ENCODE results near the gene TNFRSF25.

Gene TNFRSF25

DNA sequence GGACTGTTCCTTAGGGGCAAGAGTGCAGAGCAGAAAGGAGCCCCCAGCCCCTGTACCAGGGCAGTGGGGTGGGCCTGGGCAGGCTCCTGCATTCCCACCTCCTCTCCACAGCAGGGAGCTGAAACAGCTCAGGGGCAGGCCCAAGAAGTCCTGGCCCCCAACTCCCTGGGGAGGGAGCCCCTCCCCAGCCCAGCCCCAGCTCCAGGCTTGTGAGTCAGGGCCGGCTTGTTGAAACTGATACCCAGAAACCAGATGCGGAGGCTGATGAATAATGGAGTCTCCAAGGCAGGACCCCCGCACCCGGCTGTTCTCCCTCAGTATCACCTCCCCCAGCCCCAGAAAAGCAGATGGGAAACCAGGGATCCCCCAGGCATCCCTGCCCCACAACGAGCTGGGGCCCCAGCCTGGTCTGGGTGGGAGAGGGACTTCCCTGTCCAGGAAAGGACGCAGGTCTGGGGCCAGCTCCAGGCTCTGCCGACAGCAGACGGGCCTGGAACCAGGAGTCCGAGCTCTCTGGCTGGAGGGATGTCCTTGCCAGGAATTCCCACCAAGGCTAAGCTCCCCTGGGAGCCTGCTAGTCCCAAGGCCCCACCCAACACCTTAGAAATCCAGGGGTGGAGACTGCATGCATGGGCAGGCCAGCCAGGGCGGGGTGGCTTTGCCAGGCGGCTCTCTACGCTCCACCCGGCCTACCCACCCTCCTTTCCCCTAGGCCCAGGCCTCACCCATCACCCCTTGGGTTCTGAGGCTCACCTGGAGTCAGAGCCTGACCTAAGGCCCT lies 22.8 kb upstream of the TNFRSF25 start:
- DNase-seq (ENCODE audit: low read depth in 1 of 2, low spot score in 1 of 2): no peak

DNA sequence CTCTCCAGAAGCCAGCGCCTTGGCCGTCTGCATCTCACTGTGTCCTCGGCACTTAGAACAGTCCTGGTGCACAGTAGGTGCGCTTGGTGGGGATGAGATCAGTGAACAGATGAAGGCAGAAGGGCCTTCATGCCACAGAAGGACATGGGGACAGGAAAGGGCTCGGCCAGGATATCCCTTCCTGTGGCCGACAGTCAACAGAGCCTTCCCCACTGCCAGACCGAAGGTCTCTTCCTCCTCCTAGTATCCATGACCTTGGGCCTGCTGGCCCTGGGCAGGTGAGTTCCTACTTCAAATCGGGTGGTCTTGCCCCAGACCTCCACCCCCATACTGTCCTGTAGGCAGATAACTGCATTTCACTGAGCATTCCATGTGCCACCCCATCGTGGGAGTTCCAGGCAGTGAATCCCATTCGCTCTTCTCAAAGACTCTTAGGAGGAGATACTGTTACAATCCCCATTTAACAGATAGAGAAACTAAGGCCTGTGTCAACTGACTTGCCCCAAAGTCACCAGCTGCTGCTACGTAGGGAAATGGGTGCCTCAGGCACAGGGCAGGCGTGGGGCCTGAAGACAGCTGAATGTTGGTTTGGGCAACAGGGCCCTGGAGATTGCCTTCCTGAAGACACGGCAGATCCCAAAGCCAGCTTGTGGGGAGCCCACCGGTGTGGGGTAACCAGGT lies 22.0 kb upstream of the TNFRSF25 start:
- no peak for DNase-seq (ENCODE audit: low read depth in 1 of 2, low spot score in 1 of 2)

DNA sequence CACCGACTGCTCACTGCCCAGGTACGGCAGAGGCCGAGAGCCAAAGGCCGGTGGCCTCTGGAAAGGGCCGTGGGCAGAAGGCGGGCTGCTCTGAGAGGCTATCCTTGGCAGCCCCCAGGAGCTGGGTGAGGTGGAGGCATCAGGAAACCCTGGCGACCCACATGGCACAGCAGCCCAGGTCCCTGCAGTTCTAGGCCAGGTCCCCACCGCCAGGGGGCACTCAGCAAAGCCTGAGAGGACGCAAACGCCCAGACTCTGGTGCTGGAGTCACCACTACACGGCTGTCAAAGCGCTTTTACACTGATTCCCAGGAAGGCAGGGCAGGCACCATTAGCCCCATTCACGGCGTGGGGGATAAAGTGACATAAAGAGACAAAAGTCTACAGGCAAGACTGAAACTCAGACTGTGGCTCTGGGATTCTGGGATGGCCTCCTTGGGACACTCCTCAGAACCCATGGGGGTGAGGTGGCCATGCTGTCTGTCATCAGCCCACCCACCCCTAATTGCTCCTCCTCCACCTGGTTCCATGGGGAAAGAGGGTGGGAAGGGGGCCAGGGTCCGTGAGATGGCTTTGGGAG lies 20.5 kb upstream of the TNFRSF25 start:
- peak; percentile 76 to 84 for DNase-seq (ENCODE audit: low read depth in 1 of 2, low spot score in 1 of 2)

DNA sequence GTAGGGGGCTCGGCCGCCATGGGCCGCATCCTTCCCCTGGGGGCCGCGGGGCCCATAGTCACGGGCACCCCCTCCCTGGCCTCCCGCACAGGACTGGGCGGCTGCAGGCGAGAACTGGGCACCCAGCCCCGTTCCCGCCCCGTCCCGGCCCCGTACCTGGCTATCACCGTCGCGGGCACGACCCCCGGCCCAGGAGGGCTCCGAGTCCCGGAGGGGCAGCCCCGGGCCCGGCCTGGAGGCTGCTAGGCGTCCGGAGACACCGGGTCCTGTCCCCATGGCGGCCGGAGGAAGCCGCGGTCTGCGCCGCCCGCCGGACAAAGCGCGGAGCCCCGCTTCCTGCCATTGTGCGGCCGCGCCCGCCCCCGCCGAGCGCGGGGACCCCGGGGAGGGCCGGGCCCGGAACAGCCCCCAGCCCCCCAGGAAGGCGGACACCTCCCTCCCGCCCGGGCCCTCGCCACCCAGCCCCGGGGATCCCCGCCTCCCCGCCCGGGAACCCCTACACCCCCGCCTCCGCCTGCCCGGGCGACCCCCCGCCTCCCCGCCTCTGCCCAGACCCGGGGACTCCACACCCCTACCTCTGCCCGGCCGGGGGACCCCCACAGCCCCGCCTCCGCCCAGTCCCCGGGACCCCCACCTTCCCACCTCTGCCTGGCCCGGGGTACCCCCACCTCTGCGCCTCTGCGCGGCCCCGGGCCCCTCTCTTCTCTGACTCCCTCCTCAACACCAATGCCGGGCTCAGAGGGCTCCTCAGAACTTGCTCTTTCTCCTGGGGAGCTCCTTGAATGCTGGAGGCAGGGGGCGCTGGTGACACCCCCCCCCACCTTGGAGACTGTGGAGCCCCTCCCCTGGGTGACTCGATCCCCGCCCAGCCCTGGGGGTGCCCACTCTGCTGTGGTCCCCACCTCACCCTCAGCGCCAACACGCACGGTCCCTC lies 19.5 kb upstream of the TNFRSF25 start:
- no peak for DNase-seq (ENCODE audit: low read depth in 1 of 2, low spot score in 1 of 2)

DNA sequence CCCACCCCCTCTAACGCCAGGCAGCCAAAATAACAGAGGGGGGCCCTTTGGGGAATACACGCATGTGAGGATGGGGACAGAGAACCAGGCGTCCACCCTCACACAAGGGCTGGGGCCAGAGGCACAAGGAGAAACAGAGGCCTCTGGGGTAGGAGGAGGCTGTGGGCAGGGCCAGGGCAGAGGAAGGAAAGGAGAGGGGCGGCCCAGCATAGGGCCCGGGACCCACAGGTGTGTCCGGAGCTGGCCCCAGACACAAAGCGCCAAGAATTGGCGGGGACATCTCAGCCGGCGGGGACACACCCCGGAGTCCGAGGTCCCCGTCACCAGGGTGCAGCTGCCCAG lies 18.8 kb upstream of the TNFRSF25 start:
- no peak for DNase-seq (ENCODE audit: low read depth in 1 of 2, low spot score in 1 of 2)

DNA sequence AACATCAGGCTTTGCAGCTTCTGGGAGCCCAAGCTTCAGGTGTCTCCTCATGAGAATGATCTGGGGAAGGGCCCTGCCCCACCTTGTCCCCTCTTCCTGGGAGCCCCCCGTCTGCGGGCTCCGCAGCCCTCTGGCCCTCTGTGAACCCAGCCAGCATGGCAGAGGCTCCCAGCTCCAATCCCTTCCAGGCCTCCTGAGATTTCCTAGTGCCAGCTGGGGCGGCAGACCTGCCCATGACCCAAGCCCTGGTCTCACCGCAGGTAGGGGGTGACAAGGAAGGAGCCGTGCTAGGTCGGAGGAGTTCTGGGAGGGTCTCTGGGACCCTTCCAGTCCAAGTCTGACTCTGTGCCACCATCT lies 17.8 kb upstream of the TNFRSF25 start:
- no peak for DNase-seq (ENCODE audit: low read depth in 1 of 2, low spot score in 1 of 2)

DNA sequence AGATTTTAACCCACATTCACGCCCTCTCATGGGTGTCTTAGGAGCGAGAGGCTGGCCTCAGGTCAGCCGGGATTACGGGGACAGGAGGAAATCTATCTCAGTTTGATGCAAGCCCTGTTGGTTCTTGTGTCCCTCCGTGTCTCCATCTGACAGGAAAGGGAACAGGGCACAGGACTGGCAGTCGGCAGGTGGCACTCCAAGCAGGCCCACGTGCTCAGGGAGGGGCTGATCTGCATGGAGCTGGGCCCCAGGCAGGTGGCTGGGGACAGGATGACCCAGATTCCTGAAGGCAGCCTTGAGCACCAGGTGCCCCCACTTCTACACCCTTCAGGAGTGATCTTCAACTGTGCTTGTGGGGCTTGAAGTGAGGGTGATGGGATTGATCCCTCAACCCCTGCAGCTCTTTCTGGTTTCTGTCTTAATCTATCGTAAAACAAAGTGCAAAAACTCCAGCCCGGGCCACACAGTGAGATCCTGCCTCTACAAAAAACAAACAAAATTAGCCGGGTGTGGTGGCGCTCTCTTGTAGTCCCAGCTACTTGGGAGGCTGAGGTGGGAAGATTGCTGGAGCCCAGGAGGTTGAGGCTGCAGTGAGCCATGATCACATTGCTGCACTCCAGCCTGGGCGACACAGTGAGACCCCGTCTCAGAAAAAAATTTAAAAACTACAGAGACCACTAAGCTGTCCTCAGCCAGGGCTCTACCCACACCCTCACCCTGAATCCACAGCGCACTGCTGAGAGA lies 17.2 kb upstream of the TNFRSF25 start:
- no peak for DNase-seq (ENCODE audit: low read depth in 1 of 2, low spot score in 1 of 2)

DNA sequence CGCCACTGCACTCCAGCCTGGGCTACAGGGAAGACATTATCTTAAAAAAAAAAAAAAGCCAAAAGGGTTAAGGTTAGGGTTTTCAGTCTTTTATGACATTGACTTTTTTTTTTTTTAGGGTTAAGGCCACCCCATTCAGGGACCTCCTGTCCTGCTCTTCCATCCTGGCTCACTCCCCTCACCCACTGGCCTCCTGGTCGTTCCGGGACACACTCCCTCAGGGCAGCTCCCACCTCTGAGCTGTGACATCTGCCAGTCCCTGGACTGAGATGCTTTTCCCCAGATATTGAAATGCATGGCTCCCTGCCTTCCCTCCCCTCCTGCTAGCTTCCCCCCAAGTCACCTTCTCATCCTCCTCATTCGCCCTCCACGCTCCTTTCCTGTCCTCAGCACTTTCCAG lies 15.8 kb upstream of the TNFRSF25 start:
- DNase-seq (ENCODE audit: low read depth in 1 of 2, low spot score in 1 of 2): no peak

DNA sequence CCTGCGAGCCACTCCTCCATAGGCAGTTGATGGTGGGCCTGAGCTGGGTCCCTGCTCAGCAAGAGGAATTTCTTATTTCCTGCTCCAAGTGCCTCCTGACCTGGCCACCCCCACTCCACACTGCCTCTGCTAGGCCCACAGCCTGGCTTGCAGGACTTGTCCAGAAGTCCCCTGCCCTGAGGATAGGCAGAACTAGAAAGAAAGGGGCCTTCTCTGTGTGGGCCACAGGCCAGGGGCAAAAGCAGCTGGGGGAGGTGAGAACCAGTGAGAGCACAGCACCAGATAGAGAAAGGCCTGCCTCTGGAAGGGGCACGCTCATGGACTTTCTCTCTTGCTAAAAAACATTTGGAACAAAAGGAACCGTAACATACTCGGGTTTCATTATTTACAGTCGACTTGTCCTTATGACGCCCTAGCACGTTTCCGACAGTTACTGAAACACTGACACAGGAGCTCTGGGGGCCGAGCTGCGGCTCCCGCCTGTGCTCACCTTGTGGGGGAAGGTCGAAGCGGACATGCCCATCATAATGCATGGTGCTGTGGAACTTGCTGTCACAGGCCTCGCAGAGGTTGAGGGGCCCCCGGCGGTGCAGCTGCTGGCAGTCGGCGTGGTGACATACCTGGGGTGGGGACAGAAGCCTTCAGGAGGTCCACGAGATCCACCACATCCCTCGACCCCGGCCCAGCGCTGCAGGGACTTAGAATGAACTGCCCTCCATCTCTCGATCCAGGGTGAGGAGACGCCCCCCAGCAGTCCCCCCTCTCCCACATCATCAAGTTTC lies 11.3 kb upstream of the TNFRSF25 start:
- no peak for DNase-seq (ENCODE audit: low read depth in 1 of 2, low spot score in 1 of 2)

DNA sequence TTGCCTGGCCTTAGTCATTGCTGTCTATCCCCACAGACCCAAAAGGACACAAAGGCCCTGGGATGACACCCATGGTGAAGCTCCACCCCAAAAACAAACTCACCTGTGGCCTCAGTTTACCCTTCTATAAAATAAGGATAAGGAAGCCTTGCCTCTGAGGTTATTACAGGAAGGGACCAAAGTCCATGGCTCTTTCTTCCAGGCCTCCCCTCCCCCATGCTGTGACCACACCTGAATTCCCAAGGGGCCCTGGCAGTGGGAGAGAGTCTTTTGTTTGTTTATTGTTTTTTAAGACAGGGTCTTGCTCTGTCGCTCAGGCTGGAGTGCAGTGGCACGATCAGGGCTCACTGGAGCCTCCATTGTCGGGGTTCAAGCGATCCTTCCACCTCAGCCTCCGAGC lies 10.5 kb upstream of the TNFRSF25 start:
- DNase-seq (ENCODE audit: low read depth in 1 of 2, low spot score in 1 of 2): no peak

DNA sequence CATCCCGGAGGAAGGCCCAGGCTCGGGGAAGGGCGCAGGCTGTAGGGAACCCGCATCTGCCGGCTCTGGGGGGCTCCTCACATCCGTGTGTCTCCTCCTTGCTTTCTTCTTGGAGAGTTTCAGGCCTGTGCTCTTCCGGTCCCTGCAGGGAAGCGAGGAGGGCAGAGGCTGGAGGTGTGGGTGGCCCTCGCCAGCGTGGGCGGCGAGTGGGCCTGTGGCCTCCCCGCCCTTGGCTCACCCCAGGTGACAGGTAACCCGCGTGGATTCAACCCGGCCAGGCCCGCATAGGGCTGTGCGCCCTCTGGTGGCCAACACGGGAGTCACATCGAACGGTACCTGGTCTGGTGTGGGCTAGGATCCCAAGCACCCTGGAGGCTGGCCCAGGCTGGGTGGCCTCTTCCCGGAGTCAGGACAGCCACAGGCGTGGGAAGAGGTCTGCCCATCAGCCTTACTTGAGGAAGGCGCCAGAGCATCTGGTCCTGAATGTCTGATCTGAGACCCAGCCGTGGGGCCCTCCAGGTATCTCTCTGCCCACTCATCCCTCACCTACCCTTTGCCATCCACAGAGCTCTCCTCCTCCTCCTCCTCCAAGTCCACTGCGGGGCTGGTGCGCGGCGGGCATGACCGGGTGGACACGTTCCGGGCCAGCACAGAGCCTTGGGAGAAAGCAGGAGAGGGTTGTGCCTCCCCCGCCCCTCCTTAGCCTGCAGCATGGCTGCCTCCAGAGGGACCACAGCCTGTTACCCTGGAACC lies 9.6 kb upstream of the TNFRSF25 start:
- peak; percentile 69 to 70 for DNase-seq (ENCODE audit: low read depth in 1 of 2, low spot score in 1 of 2)

DNA sequence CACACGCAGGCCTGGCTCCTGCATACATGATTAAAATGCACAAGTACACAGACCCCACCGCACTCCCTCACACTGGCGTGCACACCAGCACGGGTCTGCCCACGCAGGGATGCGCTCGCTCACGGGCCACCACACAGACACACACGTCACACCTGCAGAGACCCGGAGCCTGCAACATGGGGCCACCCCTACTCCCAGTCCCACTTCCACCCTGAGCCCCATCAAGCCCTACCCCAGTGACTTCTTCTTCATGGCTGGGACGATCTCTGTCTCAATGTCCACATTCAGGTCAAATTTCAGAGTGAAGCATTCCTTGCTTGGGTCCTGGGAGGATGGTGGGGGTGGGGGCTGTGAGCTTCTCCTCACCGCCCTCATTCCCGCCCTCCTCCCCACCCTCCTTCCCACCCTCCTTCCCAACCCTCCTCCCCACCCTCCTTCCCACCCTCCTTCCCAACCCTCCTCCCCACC lies 8.9 kb upstream of the TNFRSF25 start:
- no peak for DNase-seq (ENCODE audit: low read depth in 1 of 2, low spot score in 1 of 2)

DNA sequence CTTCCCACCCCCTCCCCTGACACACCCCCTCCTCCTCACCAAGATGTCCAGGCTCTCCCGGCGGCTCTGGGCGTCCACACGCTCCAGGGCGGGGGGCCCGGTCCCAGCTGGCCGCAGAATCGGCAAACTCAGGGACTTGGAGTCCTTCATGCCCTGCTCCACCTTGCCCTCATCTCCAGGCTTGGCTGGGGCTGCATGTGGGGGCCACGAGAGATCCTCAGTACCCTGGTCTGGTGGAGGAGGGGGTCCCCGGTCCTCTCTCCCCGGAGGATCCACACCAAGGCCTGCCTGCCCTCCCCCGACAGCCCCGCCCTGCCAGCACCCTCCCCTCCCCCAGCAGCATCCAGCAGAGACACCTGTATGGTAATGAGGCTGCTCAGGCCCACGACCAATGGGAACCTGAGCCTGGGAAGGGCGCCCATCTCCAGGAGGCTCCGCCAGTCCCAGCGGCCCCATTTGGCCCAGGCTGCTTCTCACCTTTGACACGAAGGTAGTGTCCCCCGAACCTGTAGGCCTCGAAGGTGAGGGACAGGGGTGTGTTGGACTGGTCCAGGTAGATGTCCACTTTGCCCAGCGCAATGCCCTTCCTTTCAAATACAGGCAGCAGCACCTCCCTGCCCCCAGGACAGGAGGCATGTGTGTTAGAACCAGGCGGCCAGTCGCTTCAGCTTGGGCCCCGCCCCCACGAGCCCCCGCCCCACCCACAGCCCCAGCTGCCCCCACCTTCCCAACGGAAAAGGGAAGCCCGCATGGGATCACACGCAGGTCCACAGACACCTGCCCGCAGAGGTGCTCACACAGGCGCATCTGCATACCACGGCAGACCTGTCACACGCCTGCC lies 8.2 kb upstream of the TNFRSF25 start:
- DNase-seq (ENCODE audit: low read depth in 1 of 2, low spot score in 1 of 2): no peak

DNA sequence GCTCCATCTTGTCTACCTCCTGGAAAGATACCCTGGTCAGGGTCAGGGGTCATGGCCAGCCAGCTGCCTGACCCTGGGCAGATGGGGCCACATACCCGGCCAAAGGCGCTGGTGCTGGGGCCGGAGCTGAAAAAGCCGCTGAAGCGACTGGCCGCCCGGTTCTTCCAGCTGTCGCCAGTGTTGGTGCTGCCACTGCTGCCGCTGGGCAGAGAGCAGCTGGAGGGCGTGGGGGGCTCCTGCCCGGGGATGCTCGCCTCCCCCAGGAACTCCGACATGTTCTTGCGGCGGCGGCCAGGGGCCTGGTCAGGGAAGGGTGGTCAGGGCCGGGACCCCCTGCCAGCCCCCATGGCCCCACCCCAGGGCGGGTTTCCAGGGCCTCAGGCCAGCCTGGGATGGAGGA lies 7.2 kb upstream of the TNFRSF25 start:
- no peak for DNase-seq (ENCODE audit: low read depth in 1 of 2, low spot score in 1 of 2)

DNA sequence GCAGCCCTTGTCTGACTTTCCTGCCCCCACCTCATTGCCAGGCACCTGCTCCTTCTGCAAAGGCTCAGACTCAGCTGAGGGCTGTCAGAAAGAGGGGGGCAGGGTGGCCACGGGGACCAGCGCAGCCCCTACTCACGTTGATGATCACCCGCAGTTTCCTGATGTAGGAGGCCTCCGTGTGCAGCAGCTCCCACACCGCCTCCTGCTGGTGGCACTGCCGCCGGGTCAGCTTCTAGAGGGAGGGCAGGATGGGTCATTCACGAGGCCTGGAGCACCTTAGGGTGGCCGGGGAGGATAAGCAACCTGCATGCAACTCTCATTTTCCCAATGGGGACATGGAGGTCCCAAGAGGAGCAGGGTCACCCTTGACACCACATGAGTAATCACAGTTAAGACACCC lies 6.4 kb upstream of the TNFRSF25 start:
- DNase-seq (ENCODE audit: low read depth in 1 of 2, low spot score in 1 of 2): no peak

DNA sequence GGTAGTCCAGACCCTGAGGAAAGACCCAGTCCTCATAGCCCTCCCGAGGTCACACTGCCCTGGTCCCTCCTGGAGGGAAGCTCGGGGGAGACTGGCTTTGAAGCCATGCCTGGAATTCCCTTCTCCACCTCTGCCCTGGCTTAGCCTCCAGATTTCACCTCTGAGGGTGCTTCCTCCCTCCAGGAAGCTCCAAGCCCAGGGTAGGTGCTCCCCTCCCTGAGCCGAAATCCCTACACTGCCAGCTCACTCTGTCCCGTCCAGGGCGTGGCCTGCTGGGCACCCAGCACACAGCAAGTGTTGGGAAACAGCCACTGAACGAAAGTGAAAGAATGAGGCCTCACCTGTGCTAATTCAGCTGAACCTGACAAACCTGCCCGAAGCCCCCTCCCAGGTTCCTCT lies 6.0 kb upstream of the TNFRSF25 start:
- no peak for DNase-seq (ENCODE audit: low read depth in 1 of 2, low spot score in 1 of 2)

DNA sequence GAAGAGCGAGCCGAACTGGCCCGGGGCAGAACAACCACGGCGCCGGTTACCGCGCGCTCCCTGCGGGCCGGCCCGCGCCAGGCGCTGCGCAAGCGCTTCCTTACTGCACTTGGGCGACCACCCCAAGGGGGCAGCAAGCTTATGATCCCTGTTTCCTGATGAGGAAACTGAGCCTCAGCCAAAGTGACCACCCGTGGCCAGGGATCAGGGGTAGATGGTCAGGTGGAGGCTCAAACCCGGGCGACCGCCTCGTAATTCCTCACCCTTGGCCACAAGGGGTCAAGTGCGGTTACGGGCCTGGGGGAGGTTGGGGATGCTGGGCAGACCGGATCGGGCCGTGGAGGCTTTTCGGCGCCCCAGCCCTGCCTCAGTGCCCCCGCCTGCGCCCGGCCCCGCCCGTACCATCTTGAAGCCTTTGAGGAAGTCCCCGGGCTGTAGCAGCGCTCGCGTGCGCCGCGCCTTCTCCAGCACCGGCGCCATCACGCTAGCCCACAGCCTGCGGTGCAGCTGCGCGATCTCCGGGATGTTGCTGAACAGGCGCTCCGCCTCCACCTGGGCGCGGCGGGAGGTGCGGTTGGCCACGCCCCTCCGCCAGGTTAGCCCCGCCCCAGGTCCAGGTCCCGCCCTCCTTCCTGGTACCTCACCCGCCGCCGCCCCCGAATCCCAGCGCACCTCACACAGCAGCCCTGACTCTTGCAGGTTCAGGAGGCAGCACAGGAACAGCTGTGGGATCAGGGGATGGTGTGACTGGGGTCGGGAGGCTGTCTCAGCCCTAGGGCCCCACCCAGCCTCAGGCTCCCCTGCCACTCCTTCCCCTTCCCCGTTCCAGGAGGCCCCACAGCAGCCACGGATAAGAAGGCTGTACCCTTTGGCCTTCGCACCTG lies 5.4 kb upstream of the TNFRSF25 start:
- DNase-seq (ENCODE audit: low read depth in 1 of 2, low spot score in 1 of 2): no peak

Data from stimulated activated CD4-positive, alpha-beta T cell treated with anti-CD3 and anti-CD28 coated beads, Interleukin-15, amount 100 ng/mL, for 1 hour (primary cell).